Testis (tissue), 2 donors: ENCODE measurements around the gene GSAP.

Experiments
- POLR2A ChIP-seq: fragments of 450-650 bp; IDR thresholded peaks from one replicate; pipeline ENCODE4 v1.6.1; 2017; ENCODE audit warnings: antibody characterized with exemption, mild to moderate bottlenecking, moderate library complexity
- TF ChIP-seq, protein P1 (sequence below), 3 experiments: fragments of 450-650 bp in 2 of 3; fragments of 200-600 bp in 1 of 3; sonication (generic) in 1 of 3; IDR thresholded peaks; one replicate each; pipeline ENCODE4 v1.5.1; 2016 to 2019; ENCODE audit warnings: antibody characterized with exemption in 3 of 3, mild to moderate bottlenecking in 2 of 3, moderate library complexity in 1 of 3

DNA sequence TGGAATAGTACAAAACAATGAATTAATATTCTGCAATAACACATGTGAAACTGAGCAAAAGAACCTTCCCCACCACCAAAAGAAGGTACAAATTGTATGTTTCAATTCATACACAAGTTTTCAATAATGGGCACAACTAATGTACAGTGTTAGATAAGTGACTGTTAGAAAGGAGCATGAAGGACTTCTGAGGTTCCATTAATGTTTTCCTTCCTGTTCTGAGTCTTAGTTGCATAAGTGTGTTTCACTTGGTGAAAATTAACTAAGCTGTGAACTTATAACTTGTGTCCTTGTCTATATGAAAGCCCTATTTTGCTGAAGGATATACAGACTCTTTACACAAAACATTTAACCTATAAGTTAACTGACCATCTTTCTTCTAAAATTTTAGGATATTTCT, 8.2 kb downstream of the GSAP start:
- TF ChIP-seq, protein P1, sequence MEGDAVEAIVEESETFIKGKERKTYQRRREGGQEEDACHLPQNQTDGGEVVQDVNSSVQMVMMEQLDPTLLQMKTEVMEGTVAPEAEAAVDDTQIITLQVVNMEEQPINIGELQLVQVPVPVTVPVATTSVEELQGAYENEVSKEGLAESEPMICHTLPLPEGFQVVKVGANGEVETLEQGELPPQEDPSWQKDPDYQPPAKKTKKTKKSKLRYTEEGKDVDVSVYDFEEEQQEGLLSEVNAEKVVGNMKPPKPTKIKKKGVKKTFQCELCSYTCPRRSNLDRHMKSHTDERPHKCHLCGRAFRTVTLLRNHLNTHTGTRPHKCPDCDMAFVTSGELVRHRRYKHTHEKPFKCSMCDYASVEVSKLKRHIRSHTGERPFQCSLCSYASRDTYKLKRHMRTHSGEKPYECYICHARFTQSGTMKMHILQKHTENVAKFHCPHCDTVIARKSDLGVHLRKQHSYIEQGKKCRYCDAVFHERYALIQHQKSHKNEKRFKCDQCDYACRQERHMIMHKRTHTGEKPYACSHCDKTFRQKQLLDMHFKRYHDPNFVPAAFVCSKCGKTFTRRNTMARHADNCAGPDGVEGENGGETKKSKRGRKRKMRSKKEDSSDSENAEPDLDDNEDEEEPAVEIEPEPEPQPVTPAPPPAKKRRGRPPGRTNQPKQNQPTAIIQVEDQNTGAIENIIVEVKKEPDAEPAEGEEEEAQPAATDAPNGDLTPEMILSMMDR (IDR thresholded peaks at IDR 0.05): no peak
- TF ChIP-seq POLR2A: no peak
